HG03558 (cell line): ENCODE measurements around the gene EDDM13.
"Not testable (repeated sequence)": the region's sequence is repeated elsewhere in the genome, so short reads cannot be mapped to it uniquely, and the experiment has no call there.

Source experiments
- ATAC-seq: cut with Tn5 transposase; IDR thresholded peaks from one replicate; pipeline ENCODE4 v1.9.1; 2021; ENCODE audit warnings: moderate number of reproducible peaks; ENCODE audit not compliant: unreplicated experiment; ENCODE audit errors: extremely low read depth

The EDDM13 gene

DNA sequence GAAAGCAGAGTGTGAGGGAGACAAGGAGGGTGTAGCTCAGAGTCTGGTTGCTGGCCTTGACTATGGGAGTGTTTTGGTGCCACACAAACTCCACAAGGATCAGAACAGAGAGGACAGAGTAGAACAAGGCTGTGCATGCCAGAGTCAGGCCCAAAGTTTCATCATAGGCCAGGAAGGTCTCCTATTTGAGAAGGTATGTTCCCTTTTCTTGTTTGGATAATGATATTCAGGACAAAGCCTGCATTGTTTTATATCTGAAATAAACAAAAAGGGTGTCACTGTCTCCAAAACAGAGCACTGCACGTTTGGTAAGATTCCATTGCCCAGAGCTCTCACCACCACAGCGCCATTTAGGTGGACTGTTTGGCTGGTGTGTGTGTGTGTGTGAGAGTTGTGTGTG is 45.2 kb downstream of the EDDM13 start:
- ATAC-seq, result no peak

DNA sequence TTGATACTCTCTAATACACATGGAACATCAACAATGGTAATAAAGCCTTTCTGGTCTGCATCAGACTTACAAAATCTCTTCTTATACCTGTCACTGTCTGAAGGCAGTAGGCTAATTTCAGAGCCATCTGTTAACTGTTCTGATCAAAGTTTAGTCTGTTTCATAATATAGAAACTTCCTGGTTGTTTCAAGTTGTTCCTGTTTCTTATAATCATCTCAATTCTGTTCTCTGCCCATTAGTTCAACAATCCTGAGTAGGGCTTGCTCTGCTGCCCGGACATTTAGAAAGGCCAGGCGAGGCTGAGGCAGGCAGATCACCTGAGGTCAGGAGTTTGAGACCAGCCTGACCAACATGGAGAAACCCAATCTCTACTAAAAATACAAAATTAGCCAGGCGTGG is 47.4 kb downstream of the EDDM13 start:
- no peak for ATAC-seq

DNA sequence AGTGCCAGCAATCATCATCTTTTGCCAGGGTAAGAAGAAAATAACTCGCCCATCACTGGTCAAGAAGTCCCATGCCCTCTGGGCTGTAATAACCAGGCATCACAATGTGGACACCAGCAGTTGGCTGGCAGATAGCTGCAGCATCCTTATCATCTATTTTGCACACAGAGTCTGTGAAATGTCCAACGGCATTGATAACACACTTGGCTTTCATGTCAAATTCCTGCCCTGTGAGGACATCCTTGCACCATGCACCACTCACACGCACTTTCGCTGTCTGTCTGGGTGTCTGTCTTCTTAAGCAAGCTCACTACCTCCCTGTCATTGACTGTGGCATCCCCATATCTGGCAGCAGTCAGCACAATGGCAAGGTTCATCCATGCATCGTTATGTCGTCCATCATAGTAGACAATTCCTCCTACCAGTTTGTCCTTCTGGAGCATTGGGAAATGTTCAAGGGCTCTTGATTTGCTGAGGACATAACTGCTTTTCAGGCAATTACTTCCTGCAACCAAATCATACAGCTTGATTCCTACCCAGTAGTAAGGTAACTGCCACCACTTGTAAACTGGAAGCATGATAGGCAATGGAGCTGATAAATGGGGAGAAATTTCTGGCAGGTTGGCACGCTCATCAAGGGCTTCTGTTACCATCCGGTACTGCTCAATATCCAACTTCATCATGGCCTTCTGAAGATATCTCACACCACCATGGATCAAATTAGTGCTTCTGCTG is 48.9 kb downstream of the EDDM13 start:
- ATAC-seq, result no peak

DNA sequence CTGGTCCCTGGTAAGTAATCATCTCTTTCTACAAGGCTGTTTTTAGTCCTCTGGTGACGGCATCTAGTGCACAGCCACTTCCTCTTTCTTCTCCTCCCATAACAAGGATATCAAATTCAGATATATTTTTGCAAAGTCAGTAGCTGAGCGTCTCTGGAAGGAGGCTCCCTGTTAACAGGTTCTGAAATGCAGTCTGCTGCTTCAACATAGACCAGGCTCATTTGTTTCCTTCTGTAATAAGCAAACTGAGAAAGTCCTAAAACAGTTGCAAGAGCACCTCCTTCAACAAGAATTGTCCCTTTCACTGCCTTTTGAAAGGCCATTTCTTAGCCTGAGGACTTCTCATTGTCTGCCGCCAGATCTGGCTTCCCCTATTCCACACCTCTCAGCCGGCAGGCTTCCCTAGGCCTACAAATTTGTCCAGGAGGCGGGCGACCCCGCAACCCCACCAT is 49.5 kb downstream of the EDDM13 start:
- no peak for ATAC-seq

DNA sequence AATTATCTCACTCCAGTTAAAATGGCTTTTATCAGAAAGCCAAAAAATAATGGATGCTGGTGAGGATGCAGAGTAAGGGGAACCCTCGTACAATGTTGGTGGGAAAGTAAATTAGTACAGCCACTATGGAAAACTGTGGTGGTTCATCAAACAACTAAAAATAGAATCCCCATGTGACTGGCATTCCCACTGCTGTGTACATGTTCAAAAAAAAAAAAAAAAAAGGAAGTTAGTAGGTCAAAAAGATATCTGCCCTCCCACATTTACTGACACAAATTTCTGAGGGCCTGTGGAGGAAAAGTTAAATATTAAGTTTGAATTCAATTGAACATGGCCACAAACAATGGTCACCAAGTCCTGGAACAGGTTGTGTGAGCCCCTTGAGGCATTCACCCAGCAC is 51.9 kb downstream of the EDDM13 start:
- ATAC-seq, result no peak

DNA sequence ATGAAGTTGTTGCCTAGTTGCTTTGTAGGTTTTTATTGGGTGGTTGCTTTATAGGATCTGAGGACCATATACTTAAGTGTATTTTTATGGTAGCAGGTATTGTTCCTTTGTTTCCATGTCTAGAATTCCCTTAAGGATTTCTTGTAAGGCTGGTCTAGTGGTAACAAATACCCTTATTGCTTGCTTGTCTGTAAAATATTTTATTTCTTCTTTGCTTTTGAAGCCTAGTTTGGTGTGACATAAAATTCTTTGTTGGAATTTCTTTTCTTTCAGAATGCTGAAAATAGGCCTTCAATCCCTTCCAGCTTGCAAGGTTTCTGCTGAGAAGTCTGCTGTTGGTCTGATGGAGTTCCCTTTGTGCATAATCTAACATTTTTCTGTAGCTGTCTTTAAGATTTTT is 60.1 kb downstream of the EDDM13 start:
- ATAC-seq, result no peak

DNA sequence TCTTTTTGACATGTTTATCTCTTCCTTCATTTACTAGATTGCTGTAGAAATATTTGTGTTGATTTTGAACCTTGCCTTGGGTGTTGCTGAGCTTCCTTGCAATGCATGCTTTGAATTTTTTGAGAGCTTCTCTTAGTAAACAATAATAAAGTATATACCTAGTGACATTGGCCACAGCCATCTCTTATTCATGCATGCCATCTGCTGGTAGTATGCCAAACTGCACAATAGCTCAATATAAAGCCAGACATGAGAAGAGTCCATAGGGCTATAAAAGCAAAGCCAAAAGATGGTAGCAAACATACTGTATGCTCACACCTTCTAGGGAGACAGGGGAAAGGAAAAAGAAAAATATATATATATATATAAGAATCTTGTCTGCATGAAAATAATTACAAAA is 61.0 kb downstream of the EDDM13 start:
- ATAC-seq, result no peak

DNA sequence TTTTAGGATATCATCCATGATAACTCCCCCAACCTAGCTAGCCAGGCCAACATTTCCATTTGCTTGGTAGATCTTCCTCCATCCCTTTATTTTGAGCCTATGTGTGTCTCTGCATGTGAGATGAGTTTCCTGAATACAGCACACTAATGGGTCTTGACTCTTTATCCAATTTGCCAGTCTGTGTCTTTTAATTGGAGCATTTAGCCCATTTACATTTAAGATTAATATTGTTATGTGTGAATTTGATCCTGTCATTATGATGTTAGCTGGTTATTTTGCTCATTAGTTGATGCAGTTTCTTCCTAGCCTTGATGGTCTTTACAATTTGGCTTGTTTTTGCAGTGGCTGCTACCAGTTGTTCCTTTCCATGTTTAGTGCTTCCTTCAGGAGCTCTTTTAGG is 62.8 kb downstream of the EDDM13 start:
- ATAC-seq, result not testable (repeated sequence)

DNA sequence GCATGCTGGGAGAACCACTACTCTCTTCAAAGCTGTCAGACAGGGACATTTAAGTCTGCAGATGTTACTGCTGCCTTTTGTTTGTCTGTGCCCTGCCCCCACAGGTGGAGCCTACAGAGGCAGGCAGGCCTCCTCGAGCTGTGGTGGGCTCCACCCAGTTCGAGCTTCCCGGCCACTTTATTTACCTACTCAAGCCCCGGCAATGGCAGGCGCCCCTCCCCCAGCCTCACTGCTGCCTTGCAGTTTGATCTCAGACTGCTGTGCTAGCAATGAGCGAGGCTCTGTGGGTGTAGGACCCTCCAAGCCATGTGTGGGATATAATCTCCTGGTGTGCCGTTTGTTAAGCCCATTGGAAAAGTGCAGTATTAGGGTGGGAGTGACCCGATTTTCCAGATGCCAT is 64.5 kb downstream of the EDDM13 start:
- not testable (repeated sequence) for ATAC-seq

DNA sequence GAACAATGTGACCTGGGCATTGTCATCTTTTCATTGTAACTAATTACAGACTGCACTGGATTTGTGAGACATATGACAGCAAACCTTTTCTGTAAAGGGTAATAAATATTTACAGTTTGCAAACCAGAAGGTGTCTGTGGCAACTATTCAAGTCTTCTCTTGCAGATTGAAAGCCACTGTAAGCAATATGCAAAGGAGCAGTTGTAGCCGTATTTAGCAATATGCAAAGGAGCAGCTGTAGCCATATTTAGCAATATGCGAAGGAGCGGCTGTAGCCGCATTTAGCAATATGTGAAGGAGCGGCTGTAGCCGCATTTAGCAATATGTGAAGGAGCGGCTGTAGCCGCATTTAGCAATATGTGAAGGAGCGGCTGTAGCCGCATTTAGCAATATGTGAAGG is 66.5 kb downstream of the EDDM13 start:
- ATAC-seq, result not testable (repeated sequence)

DNA sequence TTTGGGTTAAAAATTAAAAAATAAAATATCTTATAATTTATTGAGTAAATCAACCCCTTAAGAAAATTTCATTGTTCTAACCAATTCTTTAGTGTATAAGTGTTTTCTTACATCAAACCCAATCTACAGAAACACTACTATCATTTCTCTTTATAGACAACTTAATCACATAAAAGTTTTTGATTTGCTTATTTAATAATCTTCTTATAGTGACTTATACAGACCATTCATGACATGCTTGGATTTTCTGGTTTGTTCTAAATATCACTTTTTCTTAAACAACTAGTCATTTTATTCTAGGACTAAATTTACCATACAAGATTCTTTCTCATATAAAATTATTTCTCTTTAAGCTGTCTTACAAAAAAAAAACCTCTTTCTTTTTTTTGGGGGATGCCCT is 69.4 kb downstream of the EDDM13 start:
- ATAC-seq, result no peak

DNA sequence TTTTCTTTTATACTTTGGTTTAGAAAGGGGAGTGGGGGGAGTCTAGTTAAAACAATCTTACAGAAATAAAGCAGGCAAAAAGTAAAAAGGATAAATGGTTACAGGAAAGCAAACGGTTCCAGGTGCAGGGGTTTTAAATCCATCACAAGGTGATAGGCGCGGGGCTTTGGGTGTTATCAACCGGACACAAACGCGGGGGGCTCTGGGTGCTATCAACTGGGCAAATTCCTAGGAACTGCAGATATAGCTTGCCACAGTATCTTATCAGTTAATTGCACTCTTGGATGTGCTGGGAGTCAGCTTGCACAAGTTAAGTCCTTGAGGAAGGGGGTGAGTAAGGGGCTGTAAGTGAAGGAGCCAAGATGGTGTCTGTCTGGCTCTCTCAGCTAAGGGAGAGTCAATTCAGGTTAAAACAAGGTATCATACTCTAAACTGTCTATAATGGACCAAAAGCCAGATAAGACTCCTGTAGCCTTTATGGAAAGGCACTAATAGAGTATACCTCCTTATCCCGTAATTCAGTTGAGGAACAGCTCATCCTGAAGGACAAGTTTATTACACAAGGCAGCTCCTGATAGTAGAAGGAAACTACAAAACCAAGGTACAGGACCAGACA is 74.7 kb downstream of the EDDM13 start:
- ATAC-seq, result no peak

DNA sequence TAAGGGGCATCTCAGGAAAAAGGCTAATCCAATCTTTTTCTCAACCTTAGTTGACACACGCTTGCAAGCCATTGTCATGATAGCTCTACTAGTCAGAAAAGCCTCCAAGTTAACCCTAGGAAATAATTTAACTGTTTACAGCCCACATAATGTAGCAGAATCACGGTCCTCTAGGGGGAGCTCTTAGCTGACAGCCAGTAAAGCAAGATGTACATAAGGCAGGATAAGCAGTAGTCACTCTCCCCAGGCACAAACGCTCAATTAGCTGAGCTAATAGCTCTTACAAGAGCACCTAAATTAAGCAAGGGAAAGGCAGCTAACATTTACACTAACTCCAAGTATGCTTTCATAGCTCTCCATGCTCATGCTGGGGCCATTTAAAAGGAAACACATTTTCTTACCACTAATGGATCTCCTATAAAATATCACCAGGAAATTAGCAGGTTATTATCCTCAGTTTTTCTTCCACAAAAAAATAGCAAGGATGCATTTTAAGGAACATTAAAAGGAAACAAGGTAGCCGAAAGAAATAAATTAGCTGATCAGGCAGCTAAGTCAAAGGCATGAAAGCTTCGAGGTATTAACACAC is 75.8 kb downstream of the EDDM13 start:
- no peak for ATAC-seq

DNA sequence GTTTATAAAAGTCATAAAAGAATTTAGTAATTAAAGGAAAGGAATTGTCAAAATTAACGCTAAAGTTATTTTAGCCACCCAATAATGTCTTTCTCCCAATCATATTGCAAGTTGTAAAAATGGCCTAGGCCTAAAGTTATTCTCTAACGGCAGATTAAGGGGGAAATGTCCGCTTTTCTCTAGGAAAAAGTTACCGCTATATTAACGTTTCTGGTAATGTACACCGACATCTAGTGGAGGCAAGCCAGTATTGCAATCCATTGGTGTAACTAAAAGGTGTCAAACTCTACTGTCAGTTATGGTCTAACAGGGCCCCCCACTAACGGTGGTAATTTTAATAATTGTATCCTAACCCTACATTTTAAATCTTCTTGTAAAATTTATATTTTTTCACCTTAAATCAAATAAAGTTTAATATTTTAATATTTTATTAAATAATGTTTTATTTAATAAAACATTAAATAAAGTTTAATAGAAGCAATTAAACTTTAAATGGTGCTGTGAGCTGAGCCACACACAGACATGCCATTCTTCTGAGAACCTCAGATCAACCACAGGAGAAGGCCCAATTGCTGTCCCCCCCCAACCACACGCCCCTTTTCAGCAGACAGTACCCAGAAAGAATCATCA is 78.0 kb downstream of the EDDM13 start:
- ATAC-seq, result no peak

DNA sequence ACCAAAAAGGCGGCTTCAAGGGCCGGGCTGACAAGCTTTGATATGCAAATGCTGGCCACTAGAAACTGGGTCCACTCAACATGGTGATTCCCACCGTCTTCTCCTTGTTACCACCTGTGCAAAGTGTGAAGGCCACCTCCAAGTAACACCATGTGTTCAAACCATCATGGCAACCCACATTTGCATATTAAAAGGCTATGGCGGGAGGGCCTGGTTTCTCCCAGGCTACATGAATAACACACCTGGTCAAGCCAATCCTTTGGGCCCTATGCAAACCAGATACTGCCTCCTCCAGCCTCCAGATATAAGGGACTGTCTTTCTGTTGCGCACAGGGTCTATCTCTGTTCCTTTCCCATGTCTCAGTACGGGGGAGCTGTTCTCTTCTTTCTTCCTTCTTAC is 78.7 kb downstream of the EDDM13 start:
- no peak for ATAC-seq

DNA sequence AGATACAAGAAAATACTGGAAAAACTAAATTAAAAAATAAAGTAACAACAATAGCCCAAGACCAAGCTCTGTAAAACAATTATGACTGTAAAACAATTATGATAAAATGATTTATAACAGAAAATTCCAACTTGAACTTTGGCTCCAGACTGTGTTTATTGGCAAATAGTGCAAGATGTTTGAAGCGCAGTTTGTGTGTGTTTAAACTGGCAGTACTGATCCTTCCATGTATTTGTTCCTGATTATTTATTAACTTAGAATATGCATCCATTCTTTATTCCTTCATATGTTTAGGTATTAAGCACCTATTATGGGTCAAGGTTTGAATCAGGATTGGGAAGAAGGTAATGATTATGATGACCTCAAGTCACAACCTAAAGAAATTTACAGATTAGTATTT is 83.0 kb downstream of the EDDM13 start:
- ATAC-seq, result no peak

DNA sequence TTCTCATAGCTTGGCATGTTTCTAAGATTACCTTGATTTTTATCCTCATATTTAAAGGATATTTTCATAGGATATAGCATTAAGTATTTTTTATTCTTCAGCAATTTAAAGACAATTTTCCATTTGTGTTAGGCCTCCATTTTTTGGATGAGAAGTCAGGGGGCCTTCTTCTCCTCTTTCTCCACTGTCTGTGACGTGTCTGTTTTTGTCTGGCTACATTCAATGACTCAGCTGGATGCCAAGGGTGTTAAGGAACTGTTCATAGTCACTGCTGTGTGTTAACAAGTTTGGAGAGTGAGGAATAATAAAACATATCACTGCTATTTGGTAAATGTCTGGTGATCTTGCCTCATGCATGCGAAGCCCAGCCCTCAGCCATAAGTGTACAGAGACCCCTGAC is 84.4 kb downstream of the EDDM13 start:
- ATAC-seq, result no peak
